GM21390 (cell line): ENCODE results near the gene CNDP2.
"Not testable (repeated sequence)": the region's sequence is repeated elsewhere in the genome, so short reads cannot be mapped to it uniquely, and the experiment has no call there.

ENCODE experiments used
- ATAC-seq: cut with Tn5 transposase; IDR thresholded peaks from one replicate; pipeline ENCODE4 v1.9.1; 2021; ENCODE audit not compliant: unreplicated experiment

CNDP2 gene

GRCh38 chr18:74515620-74516231 is 19.6 kb downstream of the CNDP2 start:
- ATAC-seq = no peak

GRCh38 chr18:74516271-74517235 is 20.4 kb downstream of the CNDP2 start:
- ATAC-seq = no peak

GRCh38 chr18:74517236-74517630 is 21.1 kb downstream of the CNDP2 start:
- no peak for ATAC-seq

- no peak for ATAC-seq
These were observed 22.5 kb downstream of the CNDP2 start for GRCh38 chr18:74518456-74519295.

DNA sequence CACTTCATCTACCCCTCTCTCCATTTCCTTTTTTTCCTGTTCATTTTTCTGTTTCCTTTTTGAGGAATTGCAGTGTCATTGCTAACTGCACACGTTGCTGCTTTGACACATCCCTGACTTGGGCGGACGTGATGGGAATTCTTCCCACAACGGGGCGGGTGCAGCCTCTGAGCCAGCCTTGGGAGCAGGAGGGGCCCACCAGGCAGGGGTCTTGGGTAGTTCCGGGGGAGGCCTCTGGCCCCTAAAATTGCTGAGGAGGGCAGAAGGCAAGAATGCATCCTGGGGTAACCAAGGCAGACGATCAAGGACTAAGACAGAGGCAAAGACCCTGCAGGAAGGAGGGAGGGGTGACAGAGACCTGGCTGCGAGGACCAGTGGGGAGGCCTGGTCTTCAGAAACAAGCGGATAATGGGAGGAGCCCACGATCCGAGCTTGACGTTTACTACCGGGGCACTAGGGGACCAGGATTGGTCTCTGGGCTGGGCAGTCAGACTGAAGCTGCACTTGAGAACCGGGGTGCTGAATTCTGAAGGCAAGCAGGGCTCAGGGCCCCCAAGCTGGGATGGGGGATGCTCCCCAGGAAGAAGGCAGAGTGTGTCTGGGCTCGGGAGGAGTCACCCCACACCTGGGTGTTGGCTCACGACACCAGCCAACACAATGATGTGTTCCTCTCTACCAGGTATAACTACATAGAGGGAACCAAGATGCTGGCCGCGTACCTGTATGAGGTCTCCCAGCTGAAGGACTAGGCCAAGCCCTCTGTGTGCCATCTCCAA is 23.3 kb downstream of the CNDP2 start:
- ATAC-seq = no peak

DNA sequence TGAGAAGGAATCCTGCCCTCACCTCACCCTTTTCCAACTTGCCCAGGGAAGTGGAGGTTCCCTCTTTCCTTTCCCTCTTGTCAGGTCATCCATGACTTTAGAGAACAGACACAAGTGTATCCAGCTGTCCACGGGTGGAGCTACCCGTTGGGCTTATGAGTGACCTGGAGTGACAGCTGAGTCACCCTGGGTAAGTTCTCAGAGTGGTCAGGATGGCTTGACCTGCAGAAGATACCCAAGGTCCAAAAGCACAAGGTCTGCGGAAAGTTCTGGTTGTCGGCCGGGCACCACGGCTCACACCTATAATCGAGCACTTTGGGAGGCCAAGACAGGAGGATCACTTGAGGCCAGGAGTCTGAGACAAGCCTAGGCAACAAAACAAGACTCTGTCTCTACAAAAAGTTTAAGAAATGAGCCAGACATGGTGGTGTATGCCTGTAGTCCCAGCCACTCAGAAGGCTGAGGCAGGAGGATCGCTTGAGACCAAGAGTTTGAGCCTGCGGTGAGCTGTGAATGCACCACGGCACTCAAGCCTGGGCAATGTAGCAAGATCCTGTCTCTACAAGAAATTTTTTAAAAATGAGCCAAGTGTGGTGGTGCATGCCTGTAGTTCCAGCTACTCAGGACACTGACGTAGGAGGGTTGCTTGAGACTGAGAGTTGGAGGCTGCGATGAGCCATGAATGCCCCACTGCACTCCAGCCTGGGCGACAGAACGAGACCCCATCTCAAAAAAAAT is 24.1 kb downstream of the CNDP2 start:
- ATAC-seq = no peak

GRCh38 chr18:74521068-74521725 is 25.0 kb downstream of the CNDP2 start:
- ATAC-seq = no peak

- ATAC-seq = no peak
These were observed 26.7 kb downstream of the CNDP2 start for GRCh38 chr18:74522635-74523548.

GRCh38 chr18:74524097-74524496 is 27.9 kb downstream of the CNDP2 start:
- ATAC-seq = no peak

DNA sequence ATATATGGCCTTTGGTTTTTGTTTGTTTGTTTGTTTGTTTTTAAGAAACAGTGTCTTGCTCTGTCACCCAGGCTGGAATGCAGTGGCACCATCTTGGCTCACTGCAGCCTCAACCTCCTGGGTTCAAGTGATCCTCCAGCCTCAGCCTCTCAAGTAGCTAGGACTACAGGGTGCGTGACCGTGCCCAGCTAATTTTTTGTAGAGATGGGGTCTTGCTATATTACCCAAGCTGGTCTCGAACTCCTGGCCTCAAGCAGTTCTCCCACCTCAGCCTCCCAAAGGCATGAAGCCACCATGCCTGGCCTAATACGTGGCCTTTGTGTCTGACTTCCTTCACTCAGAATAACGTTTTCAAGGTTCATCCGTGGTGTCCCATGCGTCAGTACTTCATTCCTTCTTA is 28.8 kb downstream of the CNDP2 start:
- not testable (repeated sequence) for ATAC-seq

DNA sequence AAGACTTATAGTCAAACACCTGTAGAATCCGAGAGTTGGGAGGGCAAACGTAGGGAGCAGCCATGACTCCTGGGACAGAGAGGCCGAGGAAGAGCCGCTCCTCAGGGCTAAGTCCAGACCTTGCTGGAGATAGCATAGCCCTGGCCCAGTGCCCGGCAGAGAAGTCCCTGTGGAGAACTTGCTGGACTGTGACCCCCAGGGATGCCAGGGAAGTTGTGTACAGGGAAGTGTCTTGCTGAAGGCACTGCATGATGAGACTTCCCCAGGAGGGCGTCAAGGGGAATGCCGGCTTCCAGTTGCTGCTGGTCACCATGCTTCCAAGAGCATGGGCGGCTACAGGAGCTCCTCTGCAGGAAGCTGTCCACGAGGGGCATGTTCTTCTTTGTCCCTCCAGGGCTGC is 29.6 kb downstream of the CNDP2 start:
- ATAC-seq = no peak

- ATAC-seq = no peak
These were observed 30.3 kb downstream of the CNDP2 start for GRCh38 chr18:74526488-74526887.

GRCh38 chr18:74528478-74528877 is 32.3 kb downstream of the CNDP2 start:
- ATAC-seq = no peak

- no peak for ATAC-seq
These were observed 32.8 kb downstream of the CNDP2 start for GRCh38 chr18:74528913-74529312.

- ATAC-seq = no peak
These were observed 33.2 kb downstream of the CNDP2 start for GRCh38 chr18:74529378-74529777.

GRCh38 chr18:74529811-74530583 is 33.8 kb downstream of the CNDP2 start:
- no peak for ATAC-seq

GRCh38 chr18:74530584-74530862 is 34.4 kb downstream of the CNDP2 start:
- ATAC-seq = no peak

GRCh38 chr18:74531043-74531442 is 34.9 kb downstream of the CNDP2 start:
- ATAC-seq = no peak
